Fibroblast of lung (primary cell): Measurements from ENCODE around the gene CCDC34. TPM values are rescaled to one million over a fixed set of nuclear protein-coding genes. Genes with fewer than 3 reads are reported as not detected.

ENCODE experiments used
- DNase-seq, 2 donors: peaks; one replicate each; pipeline versions ENCODE4 v3.0.0 to v3.0.0-alpha.2; 2010; ENCODE audit warnings: low read depth in 2 of 2
- H2AFZ ChIP-seq: 2 replicates; pipeline ENCODE4 v1.5.1; 2012; ENCODE audit warnings: low read length, control low read depth, inconsistent platforms
- H3K27ac ChIP-seq: 2 replicates; pipeline ENCODE4 v1.5.1; 2011; ENCODE audit warnings: low read length, control low read depth; ENCODE audit not compliant: insufficient read depth
- H3K27me3 ChIP-seq: 2 replicates; pipeline ENCODE4 v1.5.1; 2011; ENCODE audit warnings: mild to moderate bottlenecking, low read length; ENCODE audit not compliant: control insufficient read depth, insufficient read depth
- H3K36me3 ChIP-seq: 2 replicates; pipeline ENCODE4 v1.5.1; 2011; ENCODE audit warnings: low read length; ENCODE audit not compliant: control insufficient read depth, insufficient read depth
- H3K4me1 ChIP-seq: 2 replicates; pipeline ENCODE4 v1.5.1; 2011; ENCODE audit warnings: low read length; ENCODE audit not compliant: control insufficient read depth, insufficient read depth; ENCODE audit errors: extremely low read depth
- H3K4me2 ChIP-seq: 2 replicates; pipeline ENCODE4 v1.5.1; 2011; ENCODE audit warnings: low read length, control low read depth; ENCODE audit not compliant: insufficient read depth; ENCODE audit errors: extremely low read depth
- H3K4me3 ChIP-seq, 4 experiments: fragments of 200-600 bp in 1 of 4; sonication (generic) in 1 of 4; replicated peaks in 1 of 4; 2 replicates each; pipeline ENCODE4 v1.5.1; 2011 to 2016; ENCODE audit warnings: low read length in 4 of 4, low read depth in 3 of 4, mild to moderate bottlenecking in 3 of 4, control low read depth in 2 of 4, inconsistent platforms in 1 of 4, mixed read lengths in 1 of 4; ENCODE audit not compliant: insufficient read depth in 1 of 4; ENCODE audit errors: control extremely low read depth in 1 of 4
- H3K79me2 ChIP-seq: 2 replicates; pipeline ENCODE4 v1.5.1; 2012; ENCODE audit warnings: mild to moderate bottlenecking, low read length, inconsistent platforms; ENCODE audit not compliant: control insufficient read depth, insufficient read depth
- H3K9ac ChIP-seq: 2 replicates; pipeline ENCODE4 v1.5.1; 2011; ENCODE audit warnings: mild to moderate bottlenecking, low read length, control low read depth; ENCODE audit not compliant: insufficient read depth
- H3K9me3 ChIP-seq: 2 replicates; pipeline ENCODE4 v1.5.1; 2012; ENCODE audit warnings: low read depth, low read length; ENCODE audit not compliant: control insufficient read depth, insufficient read depth
- H4K20me1 ChIP-seq: 2 replicates; pipeline ENCODE4 v1.5.1; 2011; ENCODE audit warnings: low read length; ENCODE audit not compliant: control insufficient read depth, insufficient read depth; ENCODE audit errors: extremely low read depth
- EZH2 ChIP-seq: IDR thresholded peaks from 2 replicates; pipeline ENCODE4 v1.5.1; 2012; ENCODE audit warnings: low read length, control low read depth, mild to moderate bottlenecking; ENCODE audit errors: missing control alignments
- polyA plus RNA-seq, 2 donors: library from polyadenylated mRNA; depleted of rRNA in 1 of 2; stranded (reverse) in 1 of 2; unstranded in 1 of 2; fragments of >200 nt; gene quantifications; 2 replicates each; pipeline ENCODE4 v1.2.1, GENCODE V29; 2011 to 2012; ENCODE audit warnings: missing spikeins in 1 of 2
- total RNA-seq: library from RNA; depleted of rRNA; stranded (reverse); fragments of >200 nt; gene quantifications from 2 replicates; pipeline ENCODE4 v1.2.1, GENCODE V29; 2014
- TF ChIP-seq, protein P1 (sequence below), 2 donors: IDR thresholded peaks in 1 of 2; conservative IDR thresholded peaks in 1 of 2; 1 replicate in 1 of 2; 2 replicates in 1 of 2; pipeline ENCODE4 v1.5.1; 2011 to 2012; ENCODE audit warnings: low read length in 2 of 2, control low read depth in 1 of 2, inconsistent platforms in 1 of 2, low read depth in 1 of 2, mild to moderate bottlenecking in 1 of 2

CCDC34 gene
- total and polyA plus RNA-seq, 2 donors (not counting 1 experiment from before 2014, with no cell fraction given): 3.8 to 4.6 TPM

- TF ChIP-seq EZH2: no peak
- TF ChIP-seq, protein P1, sequence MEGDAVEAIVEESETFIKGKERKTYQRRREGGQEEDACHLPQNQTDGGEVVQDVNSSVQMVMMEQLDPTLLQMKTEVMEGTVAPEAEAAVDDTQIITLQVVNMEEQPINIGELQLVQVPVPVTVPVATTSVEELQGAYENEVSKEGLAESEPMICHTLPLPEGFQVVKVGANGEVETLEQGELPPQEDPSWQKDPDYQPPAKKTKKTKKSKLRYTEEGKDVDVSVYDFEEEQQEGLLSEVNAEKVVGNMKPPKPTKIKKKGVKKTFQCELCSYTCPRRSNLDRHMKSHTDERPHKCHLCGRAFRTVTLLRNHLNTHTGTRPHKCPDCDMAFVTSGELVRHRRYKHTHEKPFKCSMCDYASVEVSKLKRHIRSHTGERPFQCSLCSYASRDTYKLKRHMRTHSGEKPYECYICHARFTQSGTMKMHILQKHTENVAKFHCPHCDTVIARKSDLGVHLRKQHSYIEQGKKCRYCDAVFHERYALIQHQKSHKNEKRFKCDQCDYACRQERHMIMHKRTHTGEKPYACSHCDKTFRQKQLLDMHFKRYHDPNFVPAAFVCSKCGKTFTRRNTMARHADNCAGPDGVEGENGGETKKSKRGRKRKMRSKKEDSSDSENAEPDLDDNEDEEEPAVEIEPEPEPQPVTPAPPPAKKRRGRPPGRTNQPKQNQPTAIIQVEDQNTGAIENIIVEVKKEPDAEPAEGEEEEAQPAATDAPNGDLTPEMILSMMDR (conservative IDR thresholded peaks at IDR 0.05 in 1 of 2, IDR thresholded peaks at IDR 0.05 in 1 of 2; ENCODE audit: low read depth in 1 of 2, low read length in 2 of 2): no peak
- H3K9me3 ChIP-seq: no peaks in the 10 kb centered on the region
- H3K4me2 ChIP-seq: no peak overlapping the region
- no peaks in the 10 kb centered on the region for H3K27me3 ChIP-seq
- H3K4me3 ChIP-seq: no peak overlapping the region
- no peaks in the 10 kb centered on the region for H3K36me3 ChIP-seq
- peak in 1 of 2 donors; percentile 86 for DNase-seq
- H3K9ac ChIP-seq: no peak overlapping the region
- H3K79me2 ChIP-seq: no peaks in the 10 kb centered on the region
- H4K20me1 ChIP-seq: no peaks in the 10 kb centered on the region
- H3K27ac ChIP-seq: no peak overlapping the region
- peak overlapping the region; percentile 7 for H2AFZ ChIP-seq
- H3K4me1 ChIP-seq: peaks cover 5% of the 10 kb centered on the region
Observed at GRCh38 chr11:27331981-27332380, 31.0 kb downstream of the CCDC34 start.

GRCh38 chr11:27330633-27331270 is 32.3 kb downstream of the CCDC34 start:
- peaks cover 5% of the 10 kb centered on the region for H3K4me1 ChIP-seq
- H4K20me1 ChIP-seq: no peaks in the 10 kb centered on the region
- DNase-seq: no peak
- no peak overlapping the region for H3K4me3 ChIP-seq
- no peak overlapping the region for H3K27ac ChIP-seq
- H3K9me3 ChIP-seq: no peaks in the 10 kb centered on the region
- H3K79me2 ChIP-seq: no peaks in the 10 kb centered on the region
- H2AFZ ChIP-seq: no peak overlapping the region
- no peak overlapping the region for H3K9ac ChIP-seq
- TF ChIP-seq, protein P1 (conservative IDR thresholded peaks at IDR 0.05 in 1 of 2, IDR thresholded peaks at IDR 0.05 in 1 of 2; ENCODE audit: low read depth in 1 of 2, low read length in 2 of 2): no peak
- TF ChIP-seq EZH2: no peak
- H3K27me3 ChIP-seq: no peaks in the 10 kb centered on the region
- no peaks in the 10 kb centered on the region for H3K36me3 ChIP-seq
- H3K4me2 ChIP-seq: no peak overlapping the region

DNA sequence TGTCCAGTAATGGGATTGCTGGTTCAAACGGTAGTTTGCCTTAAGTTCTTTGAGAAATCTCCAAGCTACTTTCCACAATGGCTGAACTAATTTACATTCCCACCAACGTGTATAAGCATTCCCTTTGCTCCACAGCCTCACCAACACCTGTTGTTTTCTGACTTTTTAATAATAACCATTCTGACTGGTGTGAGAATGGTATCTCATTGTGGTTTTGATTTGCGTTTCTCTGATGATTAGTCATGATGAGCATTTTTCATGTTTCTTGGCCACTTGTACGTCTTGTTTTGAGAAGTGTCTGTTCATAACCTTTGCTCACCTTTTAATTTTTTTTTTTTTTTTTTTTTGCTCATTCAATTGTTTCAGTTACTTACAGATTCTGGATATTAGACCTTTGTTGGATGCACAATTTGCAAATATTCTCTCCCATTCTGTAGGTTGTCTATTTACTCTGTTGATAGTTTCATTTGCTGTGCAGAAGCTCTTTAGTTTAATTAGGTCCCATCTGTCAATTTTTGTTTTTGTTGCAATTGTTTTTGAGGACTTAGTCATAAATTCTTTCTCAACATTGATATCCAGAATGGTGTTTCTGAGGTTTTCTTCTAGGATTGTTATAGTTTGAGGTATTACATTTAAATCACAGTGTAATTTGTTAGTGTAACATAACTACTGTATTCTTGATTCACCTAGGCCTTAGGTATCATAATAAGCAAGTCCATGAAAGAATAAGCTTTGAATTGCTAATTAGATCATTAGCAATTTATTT is 33.0 kb downstream of the CCDC34 start:
- Histone ChIP-seq H3K4me2 (no peak overlapping the region), H3K27ac (no peak overlapping the region), H3K9me3 (no peaks in the 10 kb centered on the region), H3K79me2 (no peaks in the 10 kb centered on the region), H3K4me3 (no peak overlapping the region), H3K36me3 (no peaks in the 10 kb centered on the region), H3K27me3 (no peaks in the 10 kb centered on the region), H2AFZ (no peak overlapping the region), H3K9ac (no peak overlapping the region), H4K20me1 (no peaks in the 10 kb centered on the region), H3K4me1 (peaks cover 5% of the 10 kb centered on the region)
- no peak for TF ChIP-seq EZH2
- TF ChIP-seq, protein P1 (conservative IDR thresholded peaks at IDR 0.05 in 1 of 2, IDR thresholded peaks at IDR 0.05 in 1 of 2; ENCODE audit: low read depth in 1 of 2, low read length in 2 of 2): no peak
- peak in 1 of 2 donors; percentile 70 for DNase-seq
